ENCODE data around the gene DTNB. TPM values are rescaled to one million over a fixed set of nuclear protein-coding genes. Genes with fewer than 3 reads are reported as not detected.

DTNB gene
- total and polyA plus RNA-seq, 2 experiments from 2014 or later: 10.3 to 13.9 TPM

DNA sequence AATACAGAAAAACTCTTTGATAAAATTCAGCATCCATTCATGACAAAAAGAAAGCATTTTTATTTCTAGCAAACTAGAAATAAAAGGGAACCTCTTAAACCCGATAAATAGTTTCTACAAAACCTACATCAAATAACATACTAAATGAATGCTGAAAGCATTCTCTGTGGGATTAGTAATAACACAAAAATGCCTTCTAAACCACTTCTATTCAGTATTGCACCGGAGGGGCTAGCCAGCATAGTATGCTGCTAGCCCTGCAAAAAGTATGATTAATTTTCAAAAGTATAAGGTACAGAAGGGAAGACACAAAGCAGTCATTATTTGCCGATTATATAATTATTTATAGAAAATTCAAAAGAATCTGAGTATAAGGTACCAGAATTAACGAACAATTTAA, 145.2 kb downstream of the DTNB start:
- H3K9me2 ChIP-seq (replicated peaks; ENCODE audit: insufficient read depth): no peaks in the 10 kb centered on the region
- H3K9me3 ChIP-seq (ENCODE audit: low read depth): no peaks in the 10 kb centered on the region
- H3K36me3 ChIP-seq (replicated peaks; ENCODE audit: insufficient read depth, low read depth): no peaks in the 10 kb centered on the region
- no peak overlapping the region for H2AFZ ChIP-seq
- H3K4me2 ChIP-seq: no peak overlapping the region
- TF ChIP-seq, protein P1, sequence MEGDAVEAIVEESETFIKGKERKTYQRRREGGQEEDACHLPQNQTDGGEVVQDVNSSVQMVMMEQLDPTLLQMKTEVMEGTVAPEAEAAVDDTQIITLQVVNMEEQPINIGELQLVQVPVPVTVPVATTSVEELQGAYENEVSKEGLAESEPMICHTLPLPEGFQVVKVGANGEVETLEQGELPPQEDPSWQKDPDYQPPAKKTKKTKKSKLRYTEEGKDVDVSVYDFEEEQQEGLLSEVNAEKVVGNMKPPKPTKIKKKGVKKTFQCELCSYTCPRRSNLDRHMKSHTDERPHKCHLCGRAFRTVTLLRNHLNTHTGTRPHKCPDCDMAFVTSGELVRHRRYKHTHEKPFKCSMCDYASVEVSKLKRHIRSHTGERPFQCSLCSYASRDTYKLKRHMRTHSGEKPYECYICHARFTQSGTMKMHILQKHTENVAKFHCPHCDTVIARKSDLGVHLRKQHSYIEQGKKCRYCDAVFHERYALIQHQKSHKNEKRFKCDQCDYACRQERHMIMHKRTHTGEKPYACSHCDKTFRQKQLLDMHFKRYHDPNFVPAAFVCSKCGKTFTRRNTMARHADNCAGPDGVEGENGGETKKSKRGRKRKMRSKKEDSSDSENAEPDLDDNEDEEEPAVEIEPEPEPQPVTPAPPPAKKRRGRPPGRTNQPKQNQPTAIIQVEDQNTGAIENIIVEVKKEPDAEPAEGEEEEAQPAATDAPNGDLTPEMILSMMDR (IDR thresholded peaks at IDR 0.05; ENCODE audit: poor library complexity): no peak
- no peak for TF ChIP-seq EZH2 (IDR thresholded peaks at IDR 0.05; ENCODE audit: borderline replicate concordance)
- no peak for TF ChIP-seq EZH2phosphoT487 (IDR thresholded peaks at IDR 0.05; ENCODE audit: low read depth, severe bottlenecking, unreplicated experiment)
- 84% methylated on average over 4 of the region's 4 CpGs for WGBS (ENCODE audit: low lambda C conversion rate, missing lambda C conversion rate)
- no peak overlapping the region for H3K27ac ChIP-seq
- no peaks in the 10 kb centered on the region for H4K20me1 ChIP-seq (ENCODE audit: insufficient read depth, poor library complexity, severe bottlenecking)
- no peaks in the 10 kb centered on the region for H3K4me1 ChIP-seq (ENCODE audit: insufficient read depth)
- no peak for DNase-seq (ENCODE audit: low spot score)
- H3K27me3 ChIP-seq: no peaks in the 10 kb centered on the region
- no peak overlapping the region for H3K4me3 ChIP-seq
- H3K79me2 ChIP-seq: no peaks in the 10 kb centered on the region

- 81% methylated on average over 5 of the region's 5 CpGs for WGBS (ENCODE audit: low lambda C conversion rate, missing lambda C conversion rate)
- Histone ChIP-seq H3K9me3 (ENCODE audit: low read depth) (no peaks in the 10 kb centered on the region), H4K20me1 (ENCODE audit: insufficient read depth, poor library complexity, severe bottlenecking) (no peaks in the 10 kb centered on the region), H3K9me2 (replicated peaks; ENCODE audit: insufficient read depth) (no peaks in the 10 kb centered on the region), H3K4me3 (no peak overlapping the region), H2AFZ (no peak overlapping the region), H3K4me2 (no peak overlapping the region), H3K4me1 (ENCODE audit: insufficient read depth) (peaks cover 3% of the 10 kb centered on the region), H3K79me2 (no peaks in the 10 kb centered on the region), H3K27ac (no peak overlapping the region), H3K36me3 (replicated peaks; ENCODE audit: insufficient read depth, low read depth) (no peaks in the 10 kb centered on the region), H3K27me3 (no peaks in the 10 kb centered on the region)
- no peak for DNase-seq (ENCODE audit: low spot score)
- TF ChIP-seq EZH2 (IDR thresholded peaks at IDR 0.05; ENCODE audit: borderline replicate concordance): no peak
- TF ChIP-seq, protein P1 (IDR thresholded peaks at IDR 0.05; ENCODE audit: poor library complexity): no peak
Observed at GRCh38 chr2:25524507-25524906, 148.9 kb downstream of the DTNB start.

DNA sequence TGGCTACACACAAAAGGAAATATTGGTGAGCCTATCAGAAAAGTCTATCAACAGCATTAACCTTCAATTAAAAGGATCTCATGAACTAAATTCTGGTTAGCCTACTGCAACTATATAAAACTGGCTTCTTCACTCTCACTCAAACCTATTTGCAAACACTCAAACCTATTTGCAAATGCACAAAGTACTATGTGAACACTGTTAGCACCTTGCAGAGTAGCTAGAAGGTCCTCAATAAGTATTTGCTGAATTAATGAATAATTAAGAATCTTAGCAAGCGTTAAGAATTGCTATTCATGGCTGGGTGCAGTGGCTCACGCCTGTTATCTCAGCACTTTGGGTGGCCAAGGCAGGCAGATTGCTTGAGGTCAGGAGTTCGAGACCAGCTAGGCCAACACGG, 150.3 kb downstream of the DTNB start:
- Histone ChIP-seq H4K20me1 (ENCODE audit: insufficient read depth, poor library complexity, severe bottlenecking) (no peaks in the 10 kb centered on the region), H3K4me1 (ENCODE audit: insufficient read depth) (peaks cover 3% of the 10 kb centered on the region)

More for the DNA sequence above, 150.3 kb downstream of the DTNB start:
- H3K4me3 ChIP-seq: no peak overlapping the region
- H2AFZ ChIP-seq: no peak overlapping the region
- WGBS (ENCODE audit: low lambda C conversion rate, missing lambda C conversion rate): 86% methylated on average over 4 of the region's 4 CpGs
- no peaks in the 10 kb centered on the region for H3K9me2 ChIP-seq (replicated peaks; ENCODE audit: insufficient read depth)
- no peak overlapping the region for H3K4me2 ChIP-seq
- H3K9me3 ChIP-seq (ENCODE audit: low read depth): no peaks in the 10 kb centered on the region
- TF ChIP-seq EZH2phosphoT487 (IDR thresholded peaks at IDR 0.05; ENCODE audit: low read depth, severe bottlenecking, unreplicated experiment) (no peak), EZH2 (IDR thresholded peaks at IDR 0.05; ENCODE audit: borderline replicate concordance) (no peak)
- TF ChIP-seq, protein P1 (IDR thresholded peaks at IDR 0.05; ENCODE audit: poor library complexity): no peak
- H3K27ac ChIP-seq: no peak overlapping the region
- H3K27me3 ChIP-seq: no peaks in the 10 kb centered on the region
- no peaks in the 10 kb centered on the region for H3K36me3 ChIP-seq (replicated peaks; ENCODE audit: insufficient read depth, low read depth)
- no peaks in the 10 kb centered on the region for H3K79me2 ChIP-seq
- no peak for DNase-seq (ENCODE audit: low spot score)
